ENCODE data around the gene PRXL2B.

Gene PRXL2B

GRCh38 chr1:2585318-2586092, 1.1 kb upstream of the PRXL2B start:
- peak; percentile 80 for DNase-seq (ENCODE audit: low spot score)

- DNase-seq (ENCODE audit: low spot score), result peak; percentile 40
Measured at GRCh38 chr1:2587071-2587859, 688 bp downstream of the PRXL2B start.

GRCh38 chr1:2587860-2588571, 1.4 kb downstream of the PRXL2B start:
- DNase-seq (ENCODE audit: low spot score), result no peak

GRCh38 chr1:2588661-2589430, 2.3 kb downstream of the PRXL2B start:
- DNase-seq (ENCODE audit: low spot score), result no peak

- no peak for DNase-seq (ENCODE audit: low spot score)
Measured at GRCh38 chr1:2589431-2590232, 3.1 kb downstream of the PRXL2B start.

- DNase-seq (ENCODE audit: low spot score), result no peak
Measured at GRCh38 chr1:2590233-2591141, 3.9 kb downstream of the PRXL2B start.

DNA sequence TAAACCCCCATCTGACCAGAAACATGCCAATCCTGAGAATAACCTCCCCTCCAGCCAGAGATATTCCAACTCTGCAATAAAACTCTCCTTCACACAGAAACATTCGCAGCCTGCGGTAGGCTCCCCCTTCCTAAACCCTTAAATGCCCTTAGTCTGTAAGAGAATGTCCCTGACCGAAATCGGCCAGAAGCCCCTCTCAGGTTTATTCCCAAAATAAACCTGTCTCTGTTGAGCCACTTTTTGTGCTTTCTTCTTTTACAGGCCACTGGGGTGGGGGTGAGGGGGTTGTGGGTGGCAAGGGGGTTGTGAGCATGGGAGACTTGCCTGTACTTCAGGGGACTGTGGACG, 4.6 kb downstream of the PRXL2B start:
- DNase-seq (ENCODE audit: low spot score), result no peak

- no peak for DNase-seq (ENCODE audit: low spot score)
Measured at GRCh38 chr1:2591581-2592261, 5.1 kb downstream of the PRXL2B start.

DNA sequence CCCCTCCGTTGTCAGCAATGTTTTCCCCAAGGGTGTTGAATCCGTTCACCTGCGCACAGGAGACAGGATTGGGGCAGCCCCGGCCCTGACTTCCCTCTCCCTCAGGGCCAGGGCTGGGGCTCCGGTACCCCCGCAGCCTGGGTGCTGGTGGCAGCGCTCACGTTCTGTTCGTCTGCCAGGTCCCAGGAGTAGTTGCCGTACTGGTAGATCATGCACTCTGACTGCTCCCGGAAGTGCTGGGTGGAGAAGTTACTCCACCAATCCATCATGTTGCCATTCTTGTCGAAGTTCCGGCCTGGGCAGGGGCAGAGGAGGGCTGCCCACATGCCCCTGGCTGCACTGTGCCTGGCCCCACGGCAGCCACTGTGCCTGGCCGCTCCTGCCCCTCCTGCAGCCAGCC, 6.1 kb downstream of the PRXL2B start:
- DNase-seq (ENCODE audit: low spot score), result no peak

DNA sequence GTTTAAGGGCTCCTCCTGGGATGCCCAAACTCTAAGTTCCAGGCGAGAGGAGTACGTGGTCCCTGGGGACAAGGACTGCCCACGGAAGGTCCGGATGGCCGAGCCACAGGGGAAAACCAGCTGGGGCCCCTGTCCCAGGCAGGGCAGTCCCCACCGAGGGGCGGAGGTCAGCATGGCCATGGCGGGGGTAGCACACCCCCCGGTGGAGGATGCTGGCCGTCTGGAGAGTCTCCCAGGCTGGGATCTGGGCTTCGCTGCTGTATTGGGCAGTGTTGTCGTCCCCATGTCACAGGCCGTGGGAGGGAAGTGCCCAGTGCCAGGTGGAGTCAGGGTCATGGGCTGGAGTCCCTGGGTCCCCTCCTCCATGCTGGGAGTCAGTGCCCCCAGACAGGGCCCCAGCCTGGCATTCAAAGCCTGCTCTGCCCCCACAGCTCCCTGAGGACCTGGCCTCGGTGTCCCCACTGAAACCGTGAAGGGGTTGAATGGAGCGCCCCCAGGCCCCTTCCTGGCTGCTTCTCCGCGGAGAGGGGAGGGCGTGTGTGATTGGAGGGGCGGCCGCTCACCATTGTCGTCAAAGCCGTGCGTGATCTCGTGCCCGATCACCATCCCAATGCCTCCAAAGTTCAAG, 6.8 kb downstream of the PRXL2B start:
- no peak for DNase-seq (ENCODE audit: low spot score)

DNA sequence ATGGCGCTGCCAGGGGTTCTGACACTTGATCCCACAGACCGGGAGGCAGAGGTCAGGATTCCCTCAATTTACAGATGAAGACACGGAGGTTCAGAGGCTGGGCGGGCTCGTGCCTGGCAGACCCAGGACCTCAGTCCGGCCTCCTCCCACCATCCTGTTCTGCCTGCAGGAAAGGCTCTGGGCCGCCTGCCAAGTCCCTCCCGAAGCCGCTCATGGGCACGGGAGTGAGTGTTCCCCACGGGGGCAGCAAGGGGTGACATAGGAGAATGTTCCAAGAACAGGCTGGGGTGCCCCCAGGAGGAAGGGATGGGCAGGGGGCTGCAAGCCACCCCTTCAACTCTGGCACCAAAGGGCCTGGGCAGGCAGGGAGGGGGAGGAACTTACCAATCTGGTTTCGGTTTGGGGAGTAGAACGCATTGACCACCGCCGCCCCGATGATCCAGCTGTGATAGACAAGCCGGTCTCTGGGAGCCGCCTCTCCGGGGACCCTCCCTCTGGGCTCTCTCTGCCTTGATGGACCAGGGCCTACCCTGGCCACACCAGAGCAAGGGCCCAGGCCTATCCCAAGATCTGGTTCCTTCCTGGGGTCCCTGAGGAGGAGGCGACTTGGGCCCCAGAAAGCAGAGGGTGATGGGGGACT, 7.5 kb downstream of the PRXL2B start:
- no peak for DNase-seq (ENCODE audit: low spot score)

GRCh38 chr1:2594641-2595131, 8.1 kb downstream of the PRXL2B start:
- no peak for DNase-seq (ENCODE audit: low spot score)

DNA sequence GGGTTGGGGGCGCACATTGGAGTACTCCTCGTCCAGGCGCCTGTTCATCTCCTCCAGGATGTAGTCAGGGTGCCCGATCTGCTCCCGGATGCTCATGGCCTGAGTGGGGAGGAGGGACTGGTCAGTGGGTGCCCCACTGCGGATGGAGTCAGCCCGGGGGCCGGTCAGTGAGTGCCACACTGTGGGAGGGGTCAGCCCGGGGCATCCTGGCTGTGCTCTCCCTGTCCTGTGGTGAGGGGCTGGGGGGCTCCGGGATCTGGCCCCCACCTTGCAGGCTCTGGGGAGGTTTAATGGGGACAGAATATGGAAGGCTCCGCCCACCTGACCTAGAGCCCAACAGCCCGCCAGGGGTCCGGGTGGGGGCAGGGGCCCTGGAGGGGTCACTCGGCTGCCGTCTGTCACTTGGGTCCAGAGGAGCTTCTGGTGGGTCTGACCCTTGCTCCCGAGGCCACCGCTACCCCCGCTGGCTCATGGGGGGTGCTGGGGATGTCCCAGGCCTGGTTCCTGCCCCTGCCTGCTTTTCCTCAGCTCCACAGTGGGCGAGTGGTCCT, 8.8 kb downstream of the PRXL2B start:
- no peak for DNase-seq (ENCODE audit: low spot score)

GRCh38 chr1:2595812-2596529, 9.4 kb downstream of the PRXL2B start:
- DNase-seq (ENCODE audit: low spot score), result no peak

DNA sequence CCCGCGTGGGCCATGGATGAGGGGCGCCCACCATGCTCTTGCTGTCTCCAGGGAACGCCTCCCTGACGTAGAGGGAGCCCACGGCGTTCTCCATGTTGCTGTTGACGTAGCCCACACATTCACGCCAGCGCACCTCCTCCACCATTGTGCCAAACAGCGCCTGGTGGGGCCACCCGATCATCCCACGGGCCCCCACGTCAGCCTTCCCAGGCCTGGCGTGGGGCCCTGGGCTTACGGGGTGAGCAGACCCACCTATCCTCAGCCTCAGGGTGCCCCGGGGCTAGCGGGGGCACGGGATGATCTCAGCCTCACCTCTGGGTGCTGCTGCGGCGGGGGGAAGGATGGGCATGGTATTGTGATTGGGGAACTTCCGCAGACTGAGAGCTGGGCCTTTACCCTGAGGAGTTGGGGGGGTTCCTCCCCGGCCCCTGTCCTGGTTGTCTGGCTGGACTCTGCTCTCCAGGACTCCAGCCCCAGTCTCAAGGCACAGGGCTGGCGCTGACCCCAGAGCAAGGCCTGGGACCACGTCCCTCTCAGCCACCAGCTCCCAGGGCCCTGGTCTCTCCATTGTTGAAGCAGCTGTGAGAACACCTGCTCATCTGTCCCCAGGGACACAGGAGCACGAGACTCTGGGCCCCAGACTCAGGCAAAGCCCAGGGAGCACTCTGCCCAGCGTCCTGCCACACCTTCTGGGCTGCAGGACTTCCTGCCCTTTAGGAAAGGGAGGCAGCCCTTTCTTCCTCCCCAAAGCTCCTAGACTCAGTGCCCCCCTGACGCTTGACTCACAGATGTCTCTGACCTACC, 10.2 kb downstream of the PRXL2B start:
- no peak for DNase-seq (ENCODE audit: low spot score)

Measured in Ammon's horn (tissue), 1 donor.